HFFc6 (cell line): ENCODE results near the gene VPS33B. TPM values are rescaled to one million over a fixed set of nuclear protein-coding genes. Genes with fewer than 3 reads are reported as not detected.

ENCODE experiments used
- DNase-seq: peaks from one replicate; pipeline ENCODE4 v3.0.0-alpha.2; 2018
- H3K27ac Mint-ChIP-seq: 2 replicates; pipeline ENCODE4 v1.8.0; 2020; ENCODE audit warnings: mild to moderate bottlenecking, mixed read lengths
- H3K27me3 Mint-ChIP-seq: 2 replicates; pipeline ENCODE4 v1.8.0; 2021; ENCODE audit warnings: mild to moderate bottlenecking, moderate library complexity, mixed read lengths; ENCODE audit not compliant: insufficient read depth
- H3K36me3 Mint-ChIP-seq: 2 replicates; pipeline ENCODE4 v1.8.0; 2021; ENCODE audit warnings: low read depth, mixed read lengths
- H3K4me1 Mint-ChIP-seq: 2 replicates; pipeline ENCODE4 v1.8.0; 2020; ENCODE audit warnings: low read depth, mixed read lengths
- H3K4me3 Mint-ChIP-seq: 2 replicates; pipeline ENCODE4 v1.8.0; 2020; ENCODE audit warnings: mild to moderate bottlenecking, moderate library complexity, mixed read lengths
- H3K9me3 Mint-ChIP-seq: 2 replicates; pipeline ENCODE4 v1.8.0; 2020; ENCODE audit warnings: mild to moderate bottlenecking, mixed read lengths
- CTCF ChIP-seq: fragments of 200-600 bp; sonication (generic); IDR thresholded peaks from 2 replicates; pipeline ENCODE4 v1.5.0; 2021; ENCODE audit warnings: antibody characterized with exemption, mild to moderate bottlenecking
- total RNA-seq, 6 experiments: library from RNA; stranded (reverse); fragmentation: NEBNext Ultra II Directional; extraction: Animal tissue kit (Norgen Biotek cat#: 25700); gene quantifications; 2 replicates in 1 of 6; 3 replicates in 5 of 6; pipeline ENCODE4 v1.2.3, GENCODE V29; 2021

Gene VPS33B
- total RNA-seq, 6 experiments from 2014 or later = 12.7 to 18.8 (median 16.2) TPM

- no peak for DNase-seq
- Mint-ChIP-seq H3K9me3 (no peaks in the 10 kb centered on the region), H3K4me3 (peak overlapping the region; percentile 98), H3K36me3 (peaks cover 16% of the 10 kb centered on the region; the same call in 1 of the 2 replicates), H3K27ac (peak overlapping the region; percentile 100), H3K27me3 (peaks cover 2% of the 10 kb centered on the region), H3K4me1 (peaks cover 30% of the 10 kb centered on the region)
- no peak for TF ChIP-seq CTCF
Measured at GRCh38 chr15:90994059-90994416, 28.4 kb downstream of the VPS33B start.

DNA sequence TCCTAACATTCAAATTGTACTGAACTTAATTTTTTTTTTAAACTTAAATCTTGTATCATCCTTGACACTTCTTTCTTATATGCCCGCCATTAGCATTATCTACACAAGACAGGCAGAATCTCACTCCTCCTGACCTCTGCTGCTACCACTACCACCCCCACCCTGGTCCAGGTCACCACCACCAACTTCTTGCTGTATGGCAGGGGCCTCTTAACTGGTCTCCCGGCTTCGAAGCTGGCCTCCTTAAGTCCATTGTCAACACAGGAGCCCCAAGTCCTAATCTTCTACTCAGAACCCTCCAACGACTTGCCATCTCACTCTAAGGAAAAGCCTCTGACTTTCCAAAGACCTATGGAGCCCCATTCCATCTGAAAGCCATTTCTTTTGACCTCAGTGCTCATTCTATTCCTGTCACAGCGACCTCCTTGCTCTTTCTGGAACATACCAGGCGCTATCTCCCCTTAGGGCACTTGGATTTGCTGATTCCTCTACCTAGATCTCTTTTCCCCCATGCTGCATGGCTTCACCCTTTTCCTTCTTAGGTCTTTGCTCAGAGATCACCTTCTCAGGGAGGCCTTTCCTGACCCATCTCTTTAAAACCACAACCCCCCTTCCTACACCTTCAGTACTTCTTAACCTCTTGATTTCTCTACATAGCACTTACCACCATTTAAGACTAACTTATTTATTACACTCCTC is 30.7 kb downstream of the VPS33B start:
- peak overlapping the region; percentile 52 for H3K27ac Mint-ChIP-seq
- TF ChIP-seq CTCF = no peak
- no peaks in the 10 kb centered on the region for H3K9me3 Mint-ChIP-seq
- H3K4me1 Mint-ChIP-seq = peaks cover 48% of the 10 kb centered on the region
- peak overlapping the region; percentile 98 for H3K4me3 Mint-ChIP-seq
- H3K27me3 Mint-ChIP-seq = peaks cover 2% of the 10 kb centered on the region
- DNase-seq = no peak
- H3K36me3 Mint-ChIP-seq = peaks cover 16% of the 10 kb centered on the region; the same call in 1 of the 2 replicates

DNA sequence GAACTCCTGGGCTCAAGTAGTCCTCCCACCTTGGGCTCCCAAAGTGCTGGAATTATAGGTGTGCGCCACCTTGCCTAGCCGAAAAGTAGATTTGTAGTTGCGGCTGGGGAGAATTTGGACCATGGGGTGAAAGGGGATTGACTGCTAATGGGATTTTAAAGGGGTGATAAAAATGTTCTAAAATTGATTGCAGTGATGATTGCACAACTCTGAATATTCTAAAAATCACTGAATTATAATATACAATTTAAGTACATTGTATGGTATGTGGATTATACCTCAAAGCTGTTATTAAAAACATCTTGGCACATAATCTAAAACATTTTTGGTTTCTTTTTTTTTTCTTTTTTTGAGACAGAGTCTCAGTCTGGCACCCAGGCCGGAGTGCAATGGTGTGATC is 31.9 kb downstream of the VPS33B start:
- no peak for DNase-seq
- Mint-ChIP-seq H3K4me1 (peaks cover 45% of the 10 kb centered on the region), H3K4me3 (no peak overlapping the region), H3K36me3 (peaks cover 16% of the 10 kb centered on the region; the same call in 1 of the 2 replicates), H3K27ac (no peak overlapping the region), H3K27me3 (peaks cover 2% of the 10 kb centered on the region), H3K9me3 (no peaks in the 10 kb centered on the region)
- TF ChIP-seq CTCF = no peak

DNA sequence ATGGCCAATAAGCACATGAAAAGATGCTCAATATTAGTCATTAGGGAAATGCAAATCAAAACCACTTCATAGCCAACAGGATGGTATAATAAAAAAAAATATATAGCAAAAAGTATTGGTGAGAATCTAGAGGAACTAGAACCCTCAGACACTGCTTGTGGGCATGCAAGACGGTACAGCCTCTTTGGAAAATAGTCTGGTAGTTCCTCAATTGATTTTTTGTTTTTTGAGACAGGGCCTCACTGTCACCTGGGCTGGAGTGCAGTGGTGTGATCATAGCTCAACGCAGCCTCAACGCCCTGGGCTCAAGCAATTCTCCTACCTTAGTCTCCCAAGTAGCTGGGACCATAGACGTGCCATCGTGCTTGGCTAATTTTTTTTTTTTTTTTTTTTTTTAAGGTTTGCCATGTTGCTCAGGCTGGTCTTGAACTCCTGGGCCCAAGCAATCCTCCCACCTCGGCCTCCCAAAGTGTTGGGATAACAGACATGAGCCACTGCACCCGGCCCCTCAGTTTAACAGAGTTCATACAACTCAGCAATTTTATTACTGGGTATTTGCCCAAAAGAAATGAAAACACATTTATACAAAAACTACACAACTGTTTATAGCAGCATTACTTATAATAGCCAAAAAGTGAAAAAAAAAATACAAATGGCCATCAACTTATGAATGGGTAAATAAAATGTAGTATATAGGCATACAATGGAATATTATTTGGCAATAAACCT is 33.2 kb downstream of the VPS33B start:
- H3K4me3 Mint-ChIP-seq = no peak overlapping the region
- peaks cover under 1% of the 10 kb centered on the region for H3K27me3 Mint-ChIP-seq
- H3K9me3 Mint-ChIP-seq = no peaks in the 10 kb centered on the region
- H3K27ac Mint-ChIP-seq = peak overlapping the region; percentile 74; the same call in 1 of the 2 replicates
- no peak for TF ChIP-seq CTCF
- H3K4me1 Mint-ChIP-seq = peaks cover 40% of the 10 kb centered on the region
- H3K36me3 Mint-ChIP-seq = peaks cover 19% of the 10 kb centered on the region; the same call in 1 of the 2 replicates
- DNase-seq = no peak

- Mint-ChIP-seq H3K27ac (peak overlapping the region; percentile 74), H3K27me3 (no peaks in the 10 kb centered on the region), H3K9me3 (no peaks in the 10 kb centered on the region), H3K4me1 (peaks cover 45% of the 10 kb centered on the region), H3K4me3 (peak overlapping the region; percentile 20), H3K36me3 (peaks cover 26% of the 10 kb centered on the region)
- TF ChIP-seq CTCF = no peak
- no peak for DNase-seq
Measured at GRCh38 chr15:90988296-90988695, 34.1 kb downstream of the VPS33B start.
